ENCODE results near the gene SLCO4A1.
A peak's percentile ranks its signal among the peaks of the same experiment; 100 is the strongest.

SLCO4A1 gene

GRCh38 chr20:62642666-62643520, 590 bp downstream of the SLCO4A1 start:
- Histone ChIP-seq H2AFZ (peak overlapping the region; percentile 85), H3K4me1 (peaks cover 21% of the 10 kb centered on the region), H3K9ac (no peak overlapping the region), H3K9me3 (ENCODE audit: control insufficient read depth, low read length) (no peaks in the 10 kb centered on the region), H3K27me3 (ENCODE audit: control insufficient read depth, insufficient read depth, low read length) (no peaks in the 10 kb centered on the region), H3K36me3 (ENCODE audit: control insufficient read depth, insufficient read depth, low read length) (no peaks in the 10 kb centered on the region), H3K4me3 (ENCODE audit: low read depth, low read length) (peak overlapping the region; percentile 43), H3K79me2 (peaks cover 28% of the 10 kb centered on the region), H3K27ac (peak overlapping the region; percentile 79), H3K4me2 (ENCODE audit: low read length) (peak overlapping the region; percentile 86)
- TF ChIP-seq CTCF (IDR thresholded peaks at IDR 0.05): no peak

- Histone ChIP-seq H3K9ac (no peak overlapping the region), H3K9me3 (ENCODE audit: control insufficient read depth, low read length) (no peaks in the 10 kb centered on the region), H3K4me1 (peaks cover 15% of the 10 kb centered on the region), H3K4me2 (ENCODE audit: low read length) (peak overlapping the region; percentile 86), H2AFZ (no peak overlapping the region), H3K27me3 (ENCODE audit: control insufficient read depth, insufficient read depth, low read length) (no peaks in the 10 kb centered on the region), H3K79me2 (peaks cover 25% of the 10 kb centered on the region), H3K4me3 (ENCODE audit: low read depth, low read length) (peak overlapping the region; percentile 43), H3K36me3 (ENCODE audit: control insufficient read depth, insufficient read depth, low read length) (no peaks in the 10 kb centered on the region), H3K27ac (no peak overlapping the region)
- TF ChIP-seq CTCF (IDR thresholded peaks at IDR 0.05): no peak
Observed at GRCh38 chr20:62643521-62644043, 1.3 kb downstream of the SLCO4A1 start.

- H2AFZ ChIP-seq: no peak overlapping the region
- no peak for TF ChIP-seq CTCF (IDR thresholded peaks at IDR 0.05)
- H3K4me3 ChIP-seq (ENCODE audit: low read depth, low read length): no peak overlapping the region
- no peak overlapping the region for H3K9ac ChIP-seq
- H3K4me2 ChIP-seq (ENCODE audit: low read length): no peak overlapping the region
- H3K4me1 ChIP-seq: peaks cover 12% of the 10 kb centered on the region
- H3K79me2 ChIP-seq: peaks cover 25% of the 10 kb centered on the region
- H3K27me3 ChIP-seq (ENCODE audit: control insufficient read depth, insufficient read depth, low read length): no peaks in the 10 kb centered on the region
- no peaks in the 10 kb centered on the region for H3K9me3 ChIP-seq (ENCODE audit: control insufficient read depth, low read length)
- no peaks in the 10 kb centered on the region for H3K36me3 ChIP-seq (ENCODE audit: control insufficient read depth, insufficient read depth, low read length)
- no peak overlapping the region for H3K27ac ChIP-seq
Observed at GRCh38 chr20:62644044-62644795, 1.9 kb downstream of the SLCO4A1 start.

- no peaks in the 10 kb centered on the region for H3K9me3 ChIP-seq (ENCODE audit: control insufficient read depth, low read length)
- no peaks in the 10 kb centered on the region for H3K36me3 ChIP-seq (ENCODE audit: control insufficient read depth, insufficient read depth, low read length)
- H3K27me3 ChIP-seq (ENCODE audit: control insufficient read depth, insufficient read depth, low read length): no peaks in the 10 kb centered on the region
- H2AFZ ChIP-seq: no peak overlapping the region
- no peak overlapping the region for H3K9ac ChIP-seq
- no peak overlapping the region for H3K4me2 ChIP-seq (ENCODE audit: low read length)
- H3K79me2 ChIP-seq: peaks cover 22% of the 10 kb centered on the region
- no peak for TF ChIP-seq CTCF (IDR thresholded peaks at IDR 0.05)
- no peak overlapping the region for H3K27ac ChIP-seq
- H3K4me1 ChIP-seq: peaks cover 12% of the 10 kb centered on the region
- H3K4me3 ChIP-seq (ENCODE audit: low read depth, low read length): no peak overlapping the region
Observed at GRCh38 chr20:62644802-62645496, 2.6 kb downstream of the SLCO4A1 start.
